ENCODE data around the gene HEATR5A.

Gene HEATR5A

GRCh38 chr14:31251028-31251958 is 169.1 kb downstream of the HEATR5A start:
- TF ChIP-seq SIN3A (IDR thresholded peaks at IDR 0.05; ENCODE audit: borderline replicate concordance, insufficient read depth, low read length) (no peak), TAF1 (IDR thresholded peaks at IDR 0.05; ENCODE audit: borderline replicate concordance, insufficient read depth, low read length) (no peak), FOXP2 (optimal IDR thresholded peaks at IDR 0.05; ENCODE audit: borderline replicate concordance, extremely low read depth, extremely low read length, insufficient read depth) (no peak), POLR2AphosphoS5 (IDR thresholded peaks at IDR 0.05; ENCODE audit: low read depth, low read length) (no peak)
- TF ChIP-seq, protein P1, sequence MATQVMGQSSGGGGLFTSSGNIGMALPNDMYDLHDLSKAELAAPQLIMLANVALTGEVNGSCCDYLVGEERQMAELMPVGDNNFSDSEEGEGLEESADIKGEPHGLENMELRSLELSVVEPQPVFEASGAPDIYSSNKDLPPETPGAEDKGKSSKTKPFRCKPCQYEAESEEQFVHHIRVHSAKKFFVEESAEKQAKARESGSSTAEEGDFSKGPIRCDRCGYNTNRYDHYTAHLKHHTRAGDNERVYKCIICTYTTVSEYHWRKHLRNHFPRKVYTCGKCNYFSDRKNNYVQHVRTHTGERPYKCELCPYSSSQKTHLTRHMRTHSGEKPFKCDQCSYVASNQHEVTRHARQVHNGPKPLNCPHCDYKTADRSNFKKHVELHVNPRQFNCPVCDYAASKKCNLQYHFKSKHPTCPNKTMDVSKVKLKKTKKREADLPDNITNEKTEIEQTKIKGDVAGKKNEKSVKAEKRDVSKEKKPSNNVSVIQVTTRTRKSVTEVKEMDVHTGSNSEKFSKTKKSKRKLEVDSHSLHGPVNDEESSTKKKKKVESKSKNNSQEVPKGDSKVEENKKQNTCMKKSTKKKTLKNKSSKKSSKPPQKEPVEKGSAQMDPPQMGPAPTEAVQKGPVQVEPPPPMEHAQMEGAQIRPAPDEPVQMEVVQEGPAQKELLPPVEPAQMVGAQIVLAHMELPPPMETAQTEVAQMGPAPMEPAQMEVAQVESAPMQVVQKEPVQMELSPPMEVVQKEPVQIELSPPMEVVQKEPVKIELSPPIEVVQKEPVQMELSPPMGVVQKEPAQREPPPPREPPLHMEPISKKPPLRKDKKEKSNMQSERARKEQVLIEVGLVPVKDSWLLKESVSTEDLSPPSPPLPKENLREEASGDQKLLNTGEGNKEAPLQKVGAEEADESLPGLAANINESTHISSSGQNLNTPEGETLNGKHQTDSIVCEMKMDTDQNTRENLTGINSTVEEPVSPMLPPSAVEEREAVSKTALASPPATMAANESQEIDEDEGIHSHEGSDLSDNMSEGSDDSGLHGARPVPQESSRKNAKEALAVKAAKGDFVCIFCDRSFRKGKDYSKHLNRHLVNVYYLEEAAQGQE (IDR thresholded peaks at IDR 0.05; ENCODE audit: insufficient read depth in 1 of 2, low read depth in 2 of 2, low read length in 2 of 2) = no peak

GRCh38 chr14:31244626-31245025 is 175.7 kb downstream of the HEATR5A start:
- TF ChIP-seq FOXP2 (optimal IDR thresholded peaks at IDR 0.05; ENCODE audit: borderline replicate concordance, extremely low read depth, extremely low read length, insufficient read depth) = no peak

GRCh38 chr14:31243860-31244259 is 176.5 kb downstream of the HEATR5A start:
- TF ChIP-seq TAF1 (IDR thresholded peaks at IDR 0.05; ENCODE audit: borderline replicate concordance, insufficient read depth, low read length) = no peak
- no peak for TF ChIP-seq SIN3A (IDR thresholded peaks at IDR 0.05; ENCODE audit: borderline replicate concordance, insufficient read depth, low read length)
- no peak for TF ChIP-seq FOXP2 (optimal IDR thresholded peaks at IDR 0.05; ENCODE audit: borderline replicate concordance, extremely low read depth, extremely low read length, insufficient read depth)
- TF ChIP-seq, protein P1 (IDR thresholded peaks at IDR 0.05; ENCODE audit: insufficient read depth in 1 of 2, low read depth in 2 of 2, low read length in 2 of 2) = no peak
